ENCODE results near the gene AGFG1.
A peak's percentile ranks its signal among the peaks of the same experiment; 100 is the strongest.
"Not testable (repeated sequence)": the region's sequence is repeated elsewhere in the genome, so short reads cannot be mapped to it uniquely, and the experiment has no call there.

Gene AGFG1

DNA sequence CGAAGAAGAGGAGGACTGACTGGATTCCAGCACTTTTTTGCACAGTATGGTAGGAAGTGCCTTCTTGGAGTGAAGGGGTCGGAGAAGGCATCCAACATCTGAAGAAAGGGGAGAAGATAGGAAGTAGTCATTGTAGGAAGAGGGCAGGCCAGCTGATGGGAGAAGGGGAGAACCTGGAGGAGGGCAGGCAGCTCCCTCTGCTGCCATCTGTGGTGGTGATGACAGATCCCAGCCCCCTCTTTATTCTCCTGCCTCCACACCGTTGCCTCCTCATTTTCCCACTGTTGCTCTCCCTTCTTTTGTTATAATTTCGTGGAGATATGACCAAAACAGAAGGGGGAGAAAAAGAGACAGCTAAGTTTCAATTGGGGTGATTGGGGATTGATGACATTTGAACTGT lies 123.8 kb downstream of the AGFG1 start:
- DNase-seq (ENCODE audit: low read depth) = no peak
- H3K4me3 ChIP-seq (ENCODE audit: low read length) = no peak overlapping the region
- no peak for TF ChIP-seq CTCF (IDR thresholded peaks at IDR 0.05; ENCODE audit: insufficient read depth, low read depth, low read length, missing control alignments)

- no peak overlapping the region for H3K4me3 ChIP-seq (ENCODE audit: low read length)
- no peak for DNase-seq (ENCODE audit: low read depth)
- TF ChIP-seq CTCF (IDR thresholded peaks at IDR 0.05; ENCODE audit: insufficient read depth, low read depth, low read length, missing control alignments) = no peak
These were observed 125.1 kb downstream of the AGFG1 start for GRCh38 chr2:227597036-227597435.

GRCh38 chr2:227597998-227598397 lies 126.0 kb downstream of the AGFG1 start:
- no peak for TF ChIP-seq CTCF (IDR thresholded peaks at IDR 0.05; ENCODE audit: insufficient read depth, low read depth, low read length, missing control alignments)
- no peak overlapping the region for H3K4me3 ChIP-seq (ENCODE audit: low read length)
- DNase-seq (ENCODE audit: low read depth) = peak; percentile 17

DNA sequence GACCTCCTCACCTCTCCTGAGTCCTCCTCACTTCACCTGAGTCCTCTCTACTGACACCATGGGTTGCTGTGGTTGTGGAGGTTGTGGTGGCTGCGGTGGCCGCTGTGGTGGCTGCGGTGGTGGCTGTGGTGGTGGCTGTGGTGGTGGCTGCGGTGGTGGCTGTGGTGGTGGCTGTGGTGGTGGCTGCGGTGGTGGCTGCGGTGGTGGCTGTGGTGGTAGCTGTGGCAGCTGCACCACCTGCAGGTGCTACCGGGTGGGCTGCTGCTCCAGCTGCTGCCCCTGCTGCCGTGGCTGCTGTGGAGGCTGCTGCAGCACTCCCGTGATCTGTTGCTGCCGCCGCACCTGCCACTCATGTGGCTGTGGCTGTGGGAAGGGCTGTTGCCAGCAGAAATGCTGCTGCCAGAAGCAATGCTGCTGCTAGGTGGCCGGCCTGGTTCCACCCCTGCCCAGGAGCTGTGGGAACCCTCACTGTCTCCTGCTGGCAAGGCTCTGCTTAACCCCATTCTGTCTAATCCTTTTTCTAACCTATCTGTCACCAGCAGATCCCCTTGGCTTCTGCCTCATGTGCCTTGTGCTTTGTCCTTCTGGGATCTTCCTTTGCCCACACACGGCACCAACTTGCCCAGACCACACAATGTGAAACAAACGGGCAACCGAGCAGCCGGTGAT lies 127.0 kb downstream of the AGFG1 start, which contains the start of gene SCYGR2:
Gene SCYGR2, plus strand, starts transcription at position 59 of the 669 bp plus-strand sequence. Its CDS starts 0 bp downstream, at position 59.
- not testable (repeated sequence) for DNase-seq (ENCODE audit: low read depth); H3K4me3 ChIP-seq (ENCODE audit: low read length)

DNA sequence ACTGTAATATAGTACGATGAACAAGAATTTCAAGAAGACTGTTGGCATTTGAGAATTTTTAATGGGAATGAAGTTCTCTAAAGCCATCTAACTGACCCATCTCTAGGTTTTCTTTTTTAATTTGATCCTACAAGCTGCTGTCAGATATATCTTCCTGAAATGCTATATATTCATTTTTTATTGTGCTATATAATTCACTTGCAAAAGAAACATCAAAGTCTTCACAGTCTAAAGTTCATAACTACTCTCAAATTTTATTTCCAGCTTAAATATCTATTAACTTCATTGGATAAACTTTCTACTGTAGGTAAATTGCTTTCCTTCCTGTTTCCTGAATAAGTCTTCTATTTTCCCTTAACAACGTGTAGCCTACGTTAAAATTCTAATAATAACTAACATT lies 130.4 kb downstream of the AGFG1 start:
- TF ChIP-seq CTCF (IDR thresholded peaks at IDR 0.05; ENCODE audit: insufficient read depth, low read depth, low read length, missing control alignments) = no peak
- DNase-seq (ENCODE audit: low read depth) = no peak
- H3K4me3 ChIP-seq (ENCODE audit: low read length) = no peak overlapping the region

DNA sequence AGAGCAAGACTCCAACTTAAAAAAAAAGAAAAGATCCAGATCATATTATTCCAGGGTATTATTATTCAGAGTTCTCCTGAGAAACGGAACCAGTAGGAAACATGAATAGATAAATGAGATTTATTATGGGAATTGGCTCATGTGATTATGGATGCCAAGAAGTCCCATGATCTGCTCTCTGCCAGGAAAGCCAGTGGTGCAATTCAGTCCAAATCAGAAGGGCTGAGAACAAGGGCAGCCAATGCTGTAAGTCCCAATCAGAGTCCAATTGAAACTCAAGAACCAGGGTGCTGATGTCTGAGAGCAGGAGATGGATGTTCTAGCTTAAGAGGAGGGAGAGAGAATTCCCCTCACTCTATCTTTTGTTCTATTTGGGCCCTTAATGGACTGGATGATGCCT lies 134.5 kb downstream of the AGFG1 start:
- no peak for DNase-seq (ENCODE audit: low read depth)
- H3K4me3 ChIP-seq (ENCODE audit: low read length) = no peak overlapping the region
- TF ChIP-seq CTCF (IDR thresholded peaks at IDR 0.05; ENCODE audit: insufficient read depth, low read depth, low read length, missing control alignments) = no peak

DNA sequence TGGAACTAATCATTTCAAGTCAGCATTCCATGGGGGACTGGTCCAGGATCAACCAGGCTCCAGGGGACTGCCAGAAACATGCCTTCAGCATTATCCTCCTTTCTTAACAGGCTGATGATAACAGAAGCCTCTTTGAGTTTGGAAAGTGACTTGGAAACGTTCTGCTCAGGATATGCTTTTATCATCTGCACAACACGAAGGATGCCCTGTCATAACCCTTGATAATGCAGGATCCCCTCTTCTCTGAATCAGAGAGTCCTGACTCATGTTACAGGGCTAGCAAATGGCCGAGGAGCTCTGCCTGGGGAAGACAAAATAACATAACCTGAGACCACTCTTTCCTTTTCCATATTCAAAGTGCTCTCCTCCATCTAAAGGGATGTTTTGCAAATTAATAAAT lies 136.0 kb downstream of the AGFG1 start:
- no peak overlapping the region for H3K4me3 ChIP-seq (ENCODE audit: low read length)
- no peak for DNase-seq (ENCODE audit: low read depth)
- TF ChIP-seq CTCF (IDR thresholded peaks at IDR 0.05; ENCODE audit: insufficient read depth, low read depth, low read length, missing control alignments) = no peak

All from epithelial cell of esophagus (primary cell).